Gastroesophageal sphincter (tissue), 4 donors: Measurements from ENCODE around the gene MYH3. TPM values are rescaled to one million over a fixed set of nuclear protein-coding genes. Genes with fewer than 3 reads are reported as not detected.

Experiments used
- ATAC-seq: fragments of 150-250 bp; one replicate; pipeline ENCODE4 v1.9.1; 2016; ENCODE audit warnings: mild to moderate bottlenecking, moderate library complexity
- H3K27ac ChIP-seq, 4 donors: fragments of 200-600 bp; sonication (generic) in 3 of 4; 1 replicate in 3 of 4; 2 replicates in 1 of 4; pipeline ENCODE4 v1.5.1; 2016 to 2019
- H3K27me3 ChIP-seq: fragments of 200-600 bp; sonication (generic); one replicate; pipeline ENCODE4 v1.5.1; 2019
- H3K36me3 ChIP-seq, 2 donors: fragments of 200-600 bp; sonication (generic); one replicate each; pipeline ENCODE4 v1.5.1; 2019; ENCODE audit warnings: control low read depth in 1 of 2
- H3K4me1 ChIP-seq, 3 donors: fragments of 200-600 bp; sonication (generic); 1 replicate in 2 of 3; 2 replicates in 1 of 3; pipeline ENCODE4 v1.5.1; 2016 to 2019; ENCODE audit warnings: control low read depth in 2 of 3
- H3K4me3 ChIP-seq, 2 donors: fragments of 200-600 bp; sonication (generic); one replicate each; pipeline ENCODE4 v1.5.1; 2019; ENCODE audit warnings: mild to moderate bottlenecking in 1 of 2, moderate library complexity in 1 of 2
- H3K9me3 ChIP-seq, 3 donors: fragments of 200-600 bp; sonication (generic); one replicate each; pipeline ENCODE4 v1.5.1; 2017 to 2019; ENCODE audit warnings: control low read depth in 2 of 3
- CTCF ChIP-seq, 4 experiments: fragments of 200-600 bp in 2 of 4; fragments of 450-650 bp in 2 of 4; sonication (generic) in 1 of 4; IDR thresholded peaks; one replicate each; pipeline ENCODE4 v1.5.1; 2017 to 2019; ENCODE audit warnings: antibody characterized with exemption in 4 of 4, mild to moderate bottlenecking in 2 of 4, moderate library complexity in 2 of 4
- EP300 ChIP-seq: sonication (generic); formaldehyde crosslinking; IDR thresholded peaks from one replicate; pipeline ENCODE4 v1.6.1; 2017; ENCODE audit warnings: antibody characterized with exemption, mild to moderate bottlenecking
- POLR2A ChIP-seq, 2 donors: fragments of 450-650 bp; IDR thresholded peaks; one replicate each; pipeline ENCODE4 v1.6.1; 2017; ENCODE audit warnings: antibody characterized with exemption in 2 of 2, mild to moderate bottlenecking in 2 of 2, moderate library complexity in 1 of 2
- POLR2AphosphoS5 ChIP-seq: sonication (generic); formaldehyde crosslinking; IDR thresholded peaks from one replicate; pipeline ENCODE4 v1.6.1; 2017; ENCODE audit warnings: antibody characterized with exemption
- WGBS, 2 donors: methylation state at CpG; one replicate each; pipeline ENCODE4 v1.1.5; 2018; ENCODE audit warnings: low coverage in 1 of 2; 5-methylcytosine and 5-hydroxymethylcytosine counted together
- total RNA-seq, 4 donors: library from RNA; depleted of rRNA; stranded (reverse); fragments of >200 nt; gene quantifications; one replicate each; pipeline ENCODE4 v1.1.0, GENCODE V29; 2016

MYH3 gene
- 1 to 10 TPM in 3 of 4 donors, under 1 TPM in 1; 0.87 to 3.5 (median 1.7) TPM for total RNA-seq

DNA sequence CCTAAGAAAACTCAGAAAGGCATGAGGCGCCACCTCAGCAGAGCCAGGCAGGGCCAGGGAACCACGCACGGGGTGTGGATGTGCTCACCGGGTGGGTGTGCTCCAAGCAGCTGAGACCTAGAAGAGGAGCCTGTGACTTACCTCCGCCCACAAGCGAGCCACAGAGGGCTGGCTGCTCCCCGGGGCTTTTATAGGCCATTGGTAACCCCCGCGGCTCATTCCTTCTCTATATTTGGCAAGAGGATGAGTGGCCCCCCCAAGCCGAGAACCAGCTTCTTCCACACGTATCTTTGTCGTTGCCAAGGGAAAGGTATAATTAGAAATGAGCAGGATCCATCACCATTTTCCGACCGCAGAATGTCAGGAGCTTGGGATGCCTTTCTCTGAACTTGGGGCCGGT lies at the start of gene MYH3:
Gene MYH3 (minus strand): TSS at position 162 of the 400 bp plus-strand sequence. CDS start 2,245 bp downstream, outside the sequence.
- Histone ChIP-seq H3K4me1 (no peaks in the 10 kb centered on the region), H3K36me3 (peaks cover 0 to 28% of the 10 kb centered on the region in 2 donors), H3K27me3 (no peaks in the 10 kb centered on the region), H3K27ac (no peak within 1 kb of the TSS), H3K9me3 (no peaks in the 10 kb centered on the region), H3K4me3 (no peak within 1 kb of the TSS)
- TF ChIP-seq POLR2A (IDR thresholded peaks at IDR 0.05) (no peak), EP300 (no peak), POLR2AphosphoS5 (no peak), CTCF (IDR thresholded peaks at IDR 0.05) (no peak)
- ATAC-seq, result no peak
- WGBS, 2 donors, result 66 to 97% methylated on average over 4 to 6 of the region's 15 CpGs

DNA sequence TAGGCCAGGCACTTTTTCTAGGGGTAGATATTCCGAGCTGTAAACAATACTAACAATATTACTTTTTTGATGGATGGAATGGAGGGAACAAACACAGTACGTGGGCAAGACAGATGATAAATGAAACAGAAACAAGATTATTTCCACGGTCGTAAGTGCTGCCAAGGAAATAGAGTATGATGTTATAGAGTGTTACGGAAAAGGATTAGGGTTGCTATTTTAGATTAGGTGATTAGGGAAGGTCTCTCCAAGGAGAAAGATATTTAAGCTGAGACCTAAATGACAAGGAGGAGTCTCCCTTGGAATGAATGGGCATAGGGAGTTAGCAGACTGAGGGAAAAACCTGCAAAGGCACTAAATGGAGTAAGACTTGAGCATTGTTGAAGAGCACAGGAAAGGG lies 48.6 kb upstream of the MYH3 start:
- H3K27ac ChIP-seq, result no peak overlapping the region

DNA sequence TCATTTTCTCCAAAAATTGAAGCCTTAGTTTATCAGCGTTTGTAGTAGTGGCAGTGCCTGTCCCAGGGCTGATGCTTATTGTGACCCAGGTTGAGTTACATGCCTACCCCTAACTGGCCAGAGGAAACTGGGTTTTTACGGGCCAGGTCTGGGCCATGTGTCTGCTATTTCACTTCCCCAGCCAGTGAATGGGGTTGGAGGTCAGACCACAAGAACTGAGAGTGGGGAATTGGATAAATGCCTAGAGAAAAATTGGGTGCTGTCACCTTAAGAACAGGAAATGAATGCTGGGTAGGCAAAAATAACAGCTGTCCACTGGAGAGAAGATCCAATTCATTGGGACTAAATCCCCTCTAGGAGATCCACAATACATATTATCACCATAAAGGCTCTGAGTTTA lies 45.5 kb upstream of the MYH3 start:
- H3K9me3 ChIP-seq, result no peaks in the 10 kb centered on the region
- peaks cover 0 to 25% (median 3%) of the 10 kb centered on the region in 3 donors for H3K4me1 ChIP-seq
- TF ChIP-seq POLR2AphosphoS5 (no peak), POLR2A (IDR thresholded peaks at IDR 0.05) (no peak), CTCF (IDR thresholded peaks at IDR 0.05) (no peak), EP300 (no peak)
- peaks cover 0 to 29% of the 10 kb centered on the region in 2 donors for H3K36me3 ChIP-seq
- no peak for ATAC-seq
- WGBS, 2 donors, result 47 to 56% methylated on average over 2 of the region's 2 CpGs
- H3K27me3 ChIP-seq, result no peaks in the 10 kb centered on the region
- H3K27ac ChIP-seq, result no peak overlapping the region
- no peak overlapping the region for H3K4me3 ChIP-seq

More for the DNA sequence above, 48.6 kb upstream of the MYH3 start:
- Histone ChIP-seq H3K4me3 (no peak overlapping the region), H3K9me3 (no peaks in the 10 kb centered on the region), H3K36me3 (peaks cover 0 to 60% of the 10 kb centered on the region in 2 donors), H3K4me1 (peaks cover 0 to 4% (median 0%) of the 10 kb centered on the region in 3 donors), H3K27me3 (no peaks in the 10 kb centered on the region)
- TF ChIP-seq EP300 (no peak), POLR2A (IDR thresholded peaks at IDR 0.05) (no peak), POLR2AphosphoS5 (no peak), CTCF (IDR thresholded peaks at IDR 0.05) (no peak)
- WGBS, 2 donors, result 45 to 55% methylated on average over 4 to 5 of the region's 5 CpGs
- ATAC-seq, result no peak

- no peak overlapping the region for H3K27ac ChIP-seq
- WGBS, 2 donors, result 80 to 100% methylated on average over 1 of the region's 1 CpG
- H3K4me3 ChIP-seq, result no peak overlapping the region
- TF ChIP-seq POLR2A (IDR thresholded peaks at IDR 0.05), result no peak
- no peak for TF ChIP-seq POLR2AphosphoS5
- TF ChIP-seq EP300, result no peak
- TF ChIP-seq CTCF (IDR thresholded peaks at IDR 0.05), result no peak
- no peaks in the 10 kb centered on the region for H3K9me3 ChIP-seq
- peaks cover 0 to 9% of the 10 kb centered on the region in 2 donors for H3K36me3 ChIP-seq
- H3K4me1 ChIP-seq, result peaks cover 5 to 46% (median 8%) of the 10 kb centered on the region in 3 donors
- no peak for ATAC-seq
- H3K27me3 ChIP-seq, result no peaks in the 10 kb centered on the region
Observed at GRCh38 chr17:10699856-10700255, 42.7 kb upstream of the MYH3 start.

GRCh38 chr17:10698096-10698818 lies 41.1 kb upstream of the MYH3 start:
- peak overlapping the region; percentile 78 to 93 for H3K4me3 ChIP-seq
- H3K27ac ChIP-seq, result peak overlapping the region; percentile 92 to 98 (median 96)
- H3K36me3 ChIP-seq, result peaks cover 3 to 23% of the 10 kb centered on the region in 2 donors
- TF ChIP-seq EP300 (no peak), CTCF (IDR thresholded peaks at IDR 0.05) (no peak), POLR2A (IDR thresholded peaks at IDR 0.05) (no peak), POLR2AphosphoS5 (no peak)
- no peaks in the 10 kb centered on the region for H3K9me3 ChIP-seq
- H3K27me3 ChIP-seq, result no peaks in the 10 kb centered on the region
- no peak for ATAC-seq
- H3K4me1 ChIP-seq, result peaks cover 5 to 49% (median 8%) of the 10 kb centered on the region in 3 donors
- WGBS, 2 donors, result 13 to 16% methylated on average over 17 to 18 of the region's 18 CpGs
